Muscle of leg (tissue), 11 donors: Measurements from ENCODE around the gene PCCA. TPM values are rescaled to one million over a fixed set of nuclear protein-coding genes. Genes with fewer than 3 reads are reported as not detected.
"Not testable (repeated sequence)": the region's sequence is repeated elsewhere in the genome, so short reads cannot be mapped to it uniquely, and the experiment has no call there.

Experiments
- DNase-seq: peaks from one replicate; pipeline ENCODE4 v3.0.0; 2013
- H3K27ac ChIP-seq: one replicate; pipeline ENCODE4 v1.5.1; 2013; ENCODE audit warnings: mild to moderate bottlenecking, low read length, control low read depth
- H3K27me3 ChIP-seq: one replicate; pipeline ENCODE4 v1.6.1; 2013; ENCODE audit warnings: low read length; ENCODE audit not compliant: control insufficient read depth, insufficient read depth
- H3K36me3 ChIP-seq: one replicate; pipeline ENCODE4 v1.6.1; 2013; ENCODE audit warnings: low read length; ENCODE audit not compliant: control insufficient read depth, insufficient read depth
- H3K4me1 ChIP-seq: one replicate; pipeline ENCODE4 v1.6.1; 2013; ENCODE audit warnings: low read length; ENCODE audit not compliant: control insufficient read depth, insufficient read depth
- H3K4me3 ChIP-seq: one replicate; pipeline ENCODE4 v1.5.1; 2013; ENCODE audit warnings: low read length, control low read depth
- H3K9me3 ChIP-seq: replicated peaks from 2 replicates; pipeline ENCODE4 v1.6.1; 2013; ENCODE audit warnings: low read depth, low read length; ENCODE audit not compliant: control insufficient read depth
- WGBS: methylation state at CpG from one replicate; pipeline ENCODE4 v1.1.5; 2013; ENCODE audit warnings: missing lambda C conversion rate; ENCODE audit not compliant: insufficient coverage; 5-methylcytosine and 5-hydroxymethylcytosine counted together
- polyA plus RNA-seq, 8 donors: library from polyadenylated mRNA; unstranded; fragments of 120-200 nt; gene quantifications; one replicate each; pipeline versions ENCODE4 v1.2.1 to v1.2.3, GENCODE V29; 2013; ENCODE audit warnings: inconsistent platforms in 1 of 8, low replicate concordance in 1 of 8; ENCODE audit not compliant: insufficient read length in 8 of 8, insufficient read depth in 1 of 8
- total RNA-seq: library from RNA; stranded (reverse); fragments of 120-200 nt; gene quantifications from one replicate; pipeline ENCODE4 v1.2.4, GENCODE V29; 2013

The PCCA gene
- total and polyA plus RNA-seq, 9 donors: 23.9 to 35.5 (median 29.5) TPM

DNA sequence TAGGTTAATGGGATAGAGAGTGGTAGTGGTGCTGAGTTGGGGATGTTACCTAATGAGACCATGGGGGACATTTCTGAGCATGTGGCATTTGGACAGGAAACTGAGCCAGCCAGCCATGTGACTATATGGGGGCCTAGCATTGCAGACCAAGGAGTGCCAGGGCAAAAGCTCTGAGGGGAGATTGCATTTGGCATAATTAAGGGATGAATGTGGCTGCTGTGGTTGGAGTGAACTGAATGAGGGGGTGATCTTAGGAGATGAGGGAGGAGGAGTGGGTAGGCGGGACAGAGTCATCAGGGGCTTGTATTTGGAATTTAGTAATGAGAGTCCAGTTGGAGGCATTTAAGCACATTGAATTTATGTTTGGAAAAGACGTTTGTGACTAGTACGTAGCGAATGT, 6.6 kb downstream of the PCCA start:
- DNase-seq: no peak
- H3K4me1 ChIP-seq: no peaks in the 10 kb centered on the region
- H3K36me3 ChIP-seq: no peaks in the 10 kb centered on the region
- H3K4me3 ChIP-seq: no peak overlapping the region
- no peaks in the 10 kb centered on the region for H3K27me3 ChIP-seq
- WGBS: 83% methylated on average over 4 of the region's 4 CpGs
- no peaks in the 10 kb centered on the region for H3K9me3 ChIP-seq
- H3K27ac ChIP-seq: no peak overlapping the region

DNA sequence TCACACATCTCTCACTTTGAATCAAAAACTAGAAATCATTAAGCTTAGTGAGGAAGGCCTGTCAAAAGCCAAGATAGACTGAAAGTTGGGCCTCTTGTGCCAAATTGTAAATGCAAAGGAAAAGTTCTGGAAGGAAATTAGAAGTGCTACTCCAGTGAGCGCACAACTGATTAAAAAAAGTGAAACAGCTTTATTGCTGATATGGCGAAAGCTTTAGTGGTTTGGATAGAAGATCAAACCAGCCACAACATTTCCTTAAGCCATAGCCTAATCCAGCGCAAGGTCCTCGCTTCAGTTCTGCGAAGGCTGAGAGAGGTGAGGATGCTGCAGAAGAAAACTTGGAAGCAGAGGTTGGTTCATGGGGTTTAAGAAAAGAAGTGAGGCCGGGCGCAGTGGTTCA, 7.6 kb downstream of the PCCA start:
- Histone ChIP-seq H3K27me3 (no peaks in the 10 kb centered on the region), H3K9me3 (no peaks in the 10 kb centered on the region), H3K4me1 (no peaks in the 10 kb centered on the region), H3K4me3 (no peak overlapping the region), H3K27ac (no peak overlapping the region), H3K36me3 (no peaks in the 10 kb centered on the region)
- 98% methylated on average over 4 of the region's 7 CpGs for WGBS
- no peak for DNase-seq

DNA sequence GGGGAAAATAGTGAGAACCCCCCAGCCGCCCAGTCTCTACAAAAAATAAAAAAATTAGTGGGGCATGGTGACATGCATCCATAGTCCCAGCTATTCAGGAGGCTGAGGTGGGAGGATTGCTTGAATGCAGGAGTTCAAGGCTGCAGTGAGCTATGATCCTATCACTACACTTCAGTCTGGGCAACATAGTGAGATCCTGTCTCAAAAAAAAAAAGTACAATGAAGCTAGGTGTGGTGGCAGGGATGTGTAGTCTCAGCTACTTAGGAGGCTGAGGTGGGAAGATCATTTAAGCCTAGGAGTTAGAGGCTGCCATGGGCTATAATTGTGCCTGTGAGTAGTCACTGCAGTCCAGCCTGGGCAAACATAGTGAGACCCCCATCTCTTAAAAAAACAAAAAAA, 8.9 kb downstream of the PCCA start:
- Histone ChIP-seq H3K27me3 (no peaks in the 10 kb centered on the region), H3K9me3 (no peaks in the 10 kb centered on the region), H3K36me3 (no peaks in the 10 kb centered on the region), H3K4me3 (no peak overlapping the region), H3K4me1 (no peaks in the 10 kb centered on the region), H3K27ac (no peak overlapping the region)
- no peak for DNase-seq
- WGBS: no CpG with 5 or more reads among the region's 1 CpG

DNA sequence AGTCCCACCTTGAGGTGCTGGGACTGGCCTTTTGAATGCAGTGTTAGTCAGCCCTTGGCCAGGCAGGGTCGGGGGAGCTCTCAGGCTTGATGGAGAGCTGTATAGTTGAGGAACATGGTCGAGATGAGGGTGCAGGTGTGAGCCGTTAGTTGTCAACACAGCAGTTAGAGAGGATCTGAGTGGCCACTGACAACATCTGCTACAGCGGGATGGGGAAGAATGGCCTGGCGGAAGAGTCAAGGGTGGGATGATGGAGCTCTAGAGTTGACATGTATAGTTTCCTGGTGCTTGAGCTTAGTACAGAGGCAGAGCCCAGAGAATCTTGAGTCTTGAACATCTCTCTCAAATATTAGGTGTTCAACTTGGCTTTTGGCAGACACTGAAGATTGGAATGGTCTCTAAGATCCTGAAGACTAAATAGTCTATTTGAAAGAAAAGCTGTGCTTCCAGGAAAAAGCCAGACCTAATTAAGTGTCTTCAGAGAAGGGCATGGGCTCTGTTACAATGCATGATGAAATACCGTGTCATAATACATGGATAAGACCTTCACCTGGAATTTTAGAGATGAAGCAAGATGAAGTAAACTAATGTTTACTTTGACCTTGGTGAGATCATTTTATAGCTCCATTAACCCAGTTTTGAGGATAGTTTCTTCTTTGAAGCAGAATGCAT, 9.7 kb downstream of the PCCA start:
- H3K36me3 ChIP-seq: no peaks in the 10 kb centered on the region
- DNase-seq: no peak
- H3K4me3 ChIP-seq: no peak overlapping the region
- 88% methylated on average over 4 of the region's 6 CpGs for WGBS
- H3K4me1 ChIP-seq: no peaks in the 10 kb centered on the region
- no peak overlapping the region for H3K27ac ChIP-seq
- no peaks in the 10 kb centered on the region for H3K27me3 ChIP-seq
- H3K9me3 ChIP-seq: no peaks in the 10 kb centered on the region

DNA sequence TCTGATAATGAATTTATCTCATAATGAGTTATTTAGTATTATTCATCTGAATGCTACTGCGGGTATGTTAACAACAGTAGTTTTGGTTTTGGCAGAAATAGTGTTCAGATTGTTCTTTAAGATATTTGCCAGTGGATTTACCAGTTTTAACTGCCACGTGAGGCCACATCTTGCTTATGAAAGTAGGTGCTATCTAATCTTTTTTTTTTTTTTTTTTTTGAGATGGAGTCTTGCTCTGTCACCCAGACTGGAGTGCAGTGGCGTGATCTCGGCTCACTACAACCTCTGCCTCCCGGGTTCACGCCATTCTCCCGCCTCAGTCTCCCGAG, 10.2 kb downstream of the PCCA start:
- 97% methylated on average over 6 of the region's 8 CpGs for WGBS
- not testable (repeated sequence) for H3K4me1 ChIP-seq, DNase-seq, H3K36me3 ChIP-seq, H3K9me3 ChIP-seq, H3K4me3 ChIP-seq, H3K27ac ChIP-seq, H3K27me3 ChIP-seq

DNA sequence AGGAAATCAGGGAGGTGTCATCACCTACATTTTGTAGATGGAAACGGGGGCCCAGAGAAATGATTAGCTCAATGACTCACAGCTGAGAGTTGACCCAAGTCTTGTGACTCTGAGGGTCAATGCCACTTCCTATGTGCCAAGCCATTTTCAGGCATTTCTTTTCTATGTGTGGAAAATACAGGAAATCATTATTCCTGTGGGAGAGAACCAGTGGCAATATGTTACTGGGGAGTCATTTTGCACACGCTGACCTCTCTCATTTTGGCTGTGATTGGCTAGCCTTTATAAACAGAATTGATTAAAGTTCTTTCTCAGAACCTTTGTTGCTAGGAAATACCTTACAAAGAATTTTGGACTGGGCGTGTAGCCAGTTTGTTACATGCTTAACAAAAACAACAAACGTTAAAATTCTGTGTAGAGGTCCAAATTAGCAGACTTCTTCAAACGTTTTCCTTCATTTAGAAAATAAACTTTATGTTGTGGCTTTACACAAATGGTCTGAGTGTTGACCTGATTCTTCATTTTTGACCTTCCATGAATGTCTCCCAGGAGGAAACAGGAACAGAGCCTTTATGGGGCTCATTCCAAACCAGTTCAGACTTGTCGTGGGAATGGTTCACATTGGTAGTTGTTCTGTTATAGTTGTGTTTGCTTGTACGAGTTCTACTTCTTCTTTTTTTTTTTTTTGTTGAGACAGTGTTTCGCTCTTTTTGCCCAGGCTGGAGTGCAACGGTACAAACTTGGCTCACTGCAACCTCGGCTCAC, 11.4 kb downstream of the PCCA start:
- H3K4me3 ChIP-seq: no peak overlapping the region
- H3K27me3 ChIP-seq: no peaks in the 10 kb centered on the region
- peak; percentile 41 for DNase-seq
- 67% methylated on average over 3 of the region's 10 CpGs for WGBS
- H3K4me1 ChIP-seq: no peaks in the 10 kb centered on the region
- no peaks in the 10 kb centered on the region for H3K9me3 ChIP-seq
- H3K27ac ChIP-seq: no peak overlapping the region
- peaks cover 9% of the 10 kb centered on the region for H3K36me3 ChIP-seq

DNA sequence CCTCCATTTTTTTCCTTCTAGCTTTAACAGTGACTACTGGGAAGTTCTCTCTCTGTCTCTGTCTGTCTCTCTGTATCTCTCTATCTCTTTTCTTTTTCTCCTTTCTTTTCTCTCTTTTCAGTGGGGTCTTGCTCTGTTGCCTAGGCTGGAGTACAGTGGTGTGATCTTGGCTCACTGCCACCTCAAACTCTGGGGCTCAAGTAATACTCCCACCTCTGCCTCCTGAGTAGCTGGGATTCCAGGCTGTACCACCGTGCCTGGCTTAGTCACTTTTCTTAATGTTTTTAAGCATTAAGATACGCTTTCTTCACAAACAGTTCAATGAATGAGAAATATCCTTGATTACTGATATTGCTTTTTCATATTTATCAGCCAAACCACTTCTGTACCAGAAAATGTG, 13.1 kb downstream of the PCCA start:
- Histone ChIP-seq H3K36me3 (peaks cover 9% of the 10 kb centered on the region), H3K27ac (no peak overlapping the region), H3K27me3 (no peaks in the 10 kb centered on the region), H3K9me3 (no peaks in the 10 kb centered on the region), H3K4me3 (no peak overlapping the region), H3K4me1 (no peaks in the 10 kb centered on the region)
- no peak for DNase-seq
- whole genome bisulfite sequencing: no CpG with 5 or more reads among the region's 2 CpGs

DNA sequence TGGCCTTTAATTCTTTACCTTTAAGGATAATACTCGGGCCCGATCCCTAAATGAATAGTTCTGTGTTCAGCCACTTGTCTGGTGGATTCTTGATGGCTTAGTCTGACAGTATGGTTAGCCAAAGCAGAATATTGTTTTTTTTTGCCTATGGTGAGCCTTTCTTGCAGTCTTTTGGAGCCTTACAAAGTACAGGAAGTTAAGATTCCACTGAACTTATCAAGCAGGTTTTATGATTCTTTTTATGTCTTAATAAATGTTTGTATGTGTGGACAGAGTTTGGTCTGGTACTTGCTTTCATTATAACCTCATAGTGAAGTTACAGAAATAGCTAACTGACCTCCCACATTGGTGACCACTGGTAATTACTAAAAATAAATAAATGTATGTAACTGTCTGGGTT, 17.1 kb downstream of the PCCA start:
- no peak for DNase-seq
- H3K27ac ChIP-seq: no peak overlapping the region
- no peaks in the 10 kb centered on the region for H3K4me1 ChIP-seq
- no CpG with 5 or more reads among the region's 2 CpGs for WGBS
- H3K9me3 ChIP-seq: no peaks in the 10 kb centered on the region
- peaks cover 9% of the 10 kb centered on the region for H3K36me3 ChIP-seq
- H3K4me3 ChIP-seq: no peak overlapping the region
- no peaks in the 10 kb centered on the region for H3K27me3 ChIP-seq

DNA sequence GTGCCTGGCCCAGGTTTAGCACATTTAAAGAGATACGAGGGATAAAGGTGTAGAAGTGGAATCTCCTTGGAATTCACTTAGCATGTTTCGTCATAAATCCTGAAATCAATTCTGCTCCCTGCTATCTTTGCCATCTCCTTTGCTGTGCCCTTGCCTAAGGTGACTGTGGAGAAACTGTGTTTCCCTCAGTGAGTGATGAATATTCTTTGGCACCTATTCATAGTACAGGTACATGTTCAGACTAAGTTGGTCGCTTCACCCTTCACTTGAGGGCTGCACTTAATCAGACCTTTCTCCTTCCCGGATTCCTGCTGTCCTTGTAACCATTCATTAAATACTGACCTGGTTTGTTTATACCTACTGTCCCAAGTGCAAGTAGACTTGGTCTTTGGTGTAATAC, 17.8 kb downstream of the PCCA start:
- DNase-seq: no peak
- WGBS: 80% methylated on average over 2 of the region's 4 CpGs
- Histone ChIP-seq H3K27ac (no peak overlapping the region), H3K9me3 (no peaks in the 10 kb centered on the region), H3K4me1 (no peaks in the 10 kb centered on the region), H3K27me3 (no peaks in the 10 kb centered on the region), H3K4me3 (no peak overlapping the region), H3K36me3 (peaks cover 9% of the 10 kb centered on the region)

DNA sequence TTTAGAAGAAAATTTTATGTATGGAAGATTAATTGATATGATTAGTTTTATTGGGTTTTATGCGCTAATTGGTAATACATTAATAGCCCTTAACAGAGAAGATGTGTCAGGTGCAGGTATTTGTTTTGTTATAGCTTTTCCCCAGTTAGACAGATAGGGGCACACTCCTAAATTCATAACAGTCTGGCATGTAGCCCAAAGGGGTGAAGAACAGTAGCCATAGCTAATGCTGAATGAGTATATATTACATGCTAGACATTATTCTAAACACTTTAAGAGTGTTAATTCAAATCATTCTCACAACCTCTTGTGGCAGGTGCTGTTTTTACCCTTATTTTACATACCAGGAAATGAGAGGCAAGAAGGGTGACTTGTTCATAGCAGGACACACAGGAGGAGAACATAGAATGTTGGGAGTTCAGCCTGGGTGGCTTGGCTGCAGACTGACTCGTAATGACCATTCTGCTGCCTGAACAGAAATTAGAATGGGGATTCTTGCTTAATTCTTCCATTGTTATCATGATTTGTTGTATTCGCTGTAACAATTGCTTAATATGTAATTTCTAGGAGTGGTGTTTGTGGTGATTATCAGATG, 20.1 kb downstream of the PCCA start:
- Histone ChIP-seq H3K4me1 (no peaks in the 10 kb centered on the region), H3K9me3 (no peaks in the 10 kb centered on the region), H3K27me3 (no peaks in the 10 kb centered on the region), H3K4me3 (no peak overlapping the region), H3K36me3 (peaks cover 8% of the 10 kb centered on the region), H3K27ac (no peak overlapping the region)
- 100% methylated on average over 1 of the region's 3 CpGs for WGBS
- DNase-seq: no peak
